ENCODE data around the gene LAPTM4A.
"Not testable (repeated sequence)": the region's sequence is repeated elsewhere in the genome, so short reads cannot be mapped to it uniquely, and the experiment has no call there.

The LAPTM4A gene

DNA sequence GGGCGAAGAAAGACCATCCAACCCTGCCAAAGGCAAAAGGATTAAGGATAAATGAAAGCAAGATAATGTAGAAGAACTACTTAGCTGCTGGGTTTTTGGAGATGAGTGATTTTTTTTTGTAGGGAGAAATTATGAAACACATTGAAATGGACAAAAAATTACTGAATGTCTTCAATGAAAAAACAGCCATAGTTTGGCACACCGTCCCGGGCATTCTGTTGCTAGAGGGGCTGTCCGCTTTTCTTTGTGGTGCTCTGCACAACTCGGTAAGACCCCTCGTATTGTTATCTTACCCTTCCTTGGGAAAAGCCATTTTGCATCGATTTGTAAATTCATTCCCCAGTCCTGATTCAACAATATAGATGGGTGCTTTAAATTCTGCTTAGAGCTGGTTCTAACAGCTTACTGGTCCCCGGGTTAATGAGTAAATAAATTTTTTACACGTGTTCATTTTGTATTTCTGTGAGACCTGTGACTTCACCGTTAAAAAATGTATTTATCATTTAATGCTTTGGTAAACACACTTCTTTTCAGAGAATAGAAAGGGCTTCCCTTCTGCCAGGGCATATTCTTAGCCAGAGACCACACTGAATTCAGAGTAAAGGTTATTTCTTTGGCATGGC lies 912 bp upstream of the LAPTM4A start:
- Mint-ChIP-seq H3K4me3 (no peak overlapping the region), H3K4me1 (ENCODE audit: low read depth) (peaks cover 20% of the 10 kb centered on the region), H3K27ac (no peak overlapping the region), H3K27me3 (ENCODE audit: low read depth) (peaks cover 27% of the 10 kb centered on the region), H3K9me3 (no peaks in the 10 kb centered on the region), H3K36me3 (ENCODE audit: low read depth) (no peaks in the 10 kb centered on the region)
- DNase-seq (ENCODE audit: low spot score) = no peak

DNA sequence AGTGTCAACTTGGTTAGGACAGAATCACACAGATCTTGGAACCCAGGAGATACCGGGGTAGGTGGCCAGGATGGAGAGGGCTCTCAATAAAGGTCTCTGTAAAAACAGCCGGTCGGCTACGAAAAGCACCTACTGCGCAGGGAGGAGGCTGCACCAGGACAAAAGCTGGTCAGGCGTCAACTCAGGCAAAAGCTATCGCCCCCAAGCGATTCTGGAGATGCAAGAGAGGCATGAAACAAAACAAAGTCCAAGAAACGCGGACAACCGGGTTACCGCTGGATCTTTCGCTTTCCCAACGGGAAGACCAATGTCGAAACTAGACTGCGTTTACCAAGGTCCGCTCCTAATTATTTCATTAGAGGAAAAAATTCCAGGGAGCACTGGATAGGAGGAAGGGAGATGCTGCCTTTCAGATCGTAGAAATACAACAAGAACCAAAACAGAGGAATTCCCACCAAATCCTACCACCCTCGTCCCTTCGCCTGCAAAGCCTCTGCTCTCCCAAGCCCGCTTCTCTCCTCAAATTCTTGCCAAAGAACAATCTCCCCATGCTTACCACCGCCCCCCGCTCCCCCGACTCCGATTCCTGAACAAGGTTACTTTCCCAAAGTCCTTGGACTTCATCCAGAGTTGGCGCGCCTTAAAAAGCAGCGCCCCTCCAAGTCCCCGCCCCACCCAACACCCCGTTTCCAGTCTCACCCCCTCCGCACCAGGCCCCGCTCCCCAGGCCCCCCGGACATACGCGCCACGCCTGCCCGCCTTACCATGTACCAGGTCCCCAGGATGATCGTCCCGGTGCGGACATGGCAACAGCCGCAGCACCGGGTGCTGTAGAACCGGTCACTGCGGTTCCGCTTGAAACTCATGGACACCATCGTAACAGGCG lies 539 bp downstream of the LAPTM4A start:
- Mint-ChIP-seq H3K4me1 (ENCODE audit: low read depth) (peaks cover 20% of the 10 kb centered on the region), H3K36me3 (ENCODE audit: low read depth) (no peaks in the 10 kb centered on the region), H3K4me3 (no peak overlapping the region), H3K9me3 (no peaks in the 10 kb centered on the region), H3K27ac (no peak overlapping the region), H3K27me3 (ENCODE audit: low read depth) (peaks cover 13% of the 10 kb centered on the region)
- DNase-seq (ENCODE audit: low spot score) = peak; percentile 32

GRCh38 chr2:20050104-20050645 lies 1.3 kb downstream of the LAPTM4A start:
- no peaks in the 10 kb centered on the region for H3K9me3 Mint-ChIP-seq
- H3K4me3 Mint-ChIP-seq = no peak overlapping the region
- peaks cover 20% of the 10 kb centered on the region for H3K4me1 Mint-ChIP-seq (ENCODE audit: low read depth)
- peak; percentile 57 for DNase-seq (ENCODE audit: low spot score)
- H3K27me3 Mint-ChIP-seq (ENCODE audit: low read depth) = peaks cover 5% of the 10 kb centered on the region
- H3K36me3 Mint-ChIP-seq (ENCODE audit: low read depth) = no peaks in the 10 kb centered on the region
- no peak overlapping the region for H3K27ac Mint-ChIP-seq

- Mint-ChIP-seq H3K4me1 (ENCODE audit: low read depth) (peaks cover 20% of the 10 kb centered on the region), H3K27ac (peak overlapping the region; percentile 41), H3K9me3 (no peaks in the 10 kb centered on the region), H3K36me3 (ENCODE audit: low read depth) (no peaks in the 10 kb centered on the region), H3K4me3 (no peak overlapping the region), H3K27me3 (ENCODE audit: low read depth) (peaks cover under 1% of the 10 kb centered on the region)
- no peak for DNase-seq (ENCODE audit: low spot score)
Measured at GRCh38 chr2:20049637-20050036, 1.8 kb downstream of the LAPTM4A start.

- H3K27ac Mint-ChIP-seq = no peak overlapping the region
- H3K27me3 Mint-ChIP-seq (ENCODE audit: low read depth) = no peaks in the 10 kb centered on the region
- no peak overlapping the region for H3K4me3 Mint-ChIP-seq
- no peak for DNase-seq (ENCODE audit: low spot score)
- no peaks in the 10 kb centered on the region for H3K9me3 Mint-ChIP-seq
- H3K36me3 Mint-ChIP-seq (ENCODE audit: low read depth) = no peaks in the 10 kb centered on the region
- peaks cover 20% of the 10 kb centered on the region for H3K4me1 Mint-ChIP-seq (ENCODE audit: low read depth)
Measured at GRCh38 chr2:20048488-20049448, 2.7 kb downstream of the LAPTM4A start.

DNA sequence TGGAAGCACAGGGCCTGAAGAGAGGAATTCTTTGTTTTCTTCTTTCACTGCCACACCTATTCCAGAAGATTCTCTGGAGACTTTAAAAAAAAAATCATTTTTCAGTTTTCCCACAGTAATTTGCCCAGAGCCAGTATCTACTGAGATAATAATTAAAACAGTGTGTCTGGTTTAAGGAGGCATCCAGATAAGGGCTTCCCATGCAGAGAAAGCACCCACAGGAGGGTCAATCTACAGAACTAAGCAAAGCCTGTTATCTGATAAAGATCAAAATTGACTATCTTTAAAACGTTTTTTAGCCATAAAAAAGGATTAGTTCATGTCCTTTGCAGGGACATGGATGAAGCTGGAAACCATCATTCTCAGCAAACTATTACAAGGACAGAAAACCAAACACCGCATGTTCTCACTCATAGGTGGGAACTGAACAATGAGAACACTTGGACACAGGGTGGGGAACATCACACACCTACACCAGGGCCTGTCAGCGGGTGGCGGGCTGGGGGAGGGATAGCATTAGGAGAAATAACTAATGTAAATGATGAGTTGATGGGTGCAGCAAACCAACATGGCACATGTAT lies 5.6 kb downstream of the LAPTM4A start:
- not testable (repeated sequence) for H3K27me3 Mint-ChIP-seq (ENCODE audit: low read depth); H3K9me3 Mint-ChIP-seq; H3K36me3 Mint-ChIP-seq (ENCODE audit: low read depth); DNase-seq (ENCODE audit: low spot score); H3K27ac Mint-ChIP-seq; H3K4me3 Mint-ChIP-seq
- H3K4me1 Mint-ChIP-seq (ENCODE audit: low read depth) = peaks cover 20% of the 10 kb centered on the region

GRCh38 chr2:20044778-20045177 lies 6.7 kb downstream of the LAPTM4A start:
- H3K4me1 Mint-ChIP-seq (ENCODE audit: low read depth) = peaks cover 14% of the 10 kb centered on the region
- H3K27ac Mint-ChIP-seq = no peak overlapping the region
- H3K9me3 Mint-ChIP-seq = no peaks in the 10 kb centered on the region
- DNase-seq (ENCODE audit: low spot score) = no peak
- H3K4me3 Mint-ChIP-seq = no peak overlapping the region
- H3K27me3 Mint-ChIP-seq (ENCODE audit: low read depth) = no peaks in the 10 kb centered on the region
- H3K36me3 Mint-ChIP-seq (ENCODE audit: low read depth) = peaks cover 8% of the 10 kb centered on the region

GRCh38 chr2:20042531-20042930 lies 8.9 kb downstream of the LAPTM4A start:
- H3K4me1 Mint-ChIP-seq (ENCODE audit: low read depth) = no peaks in the 10 kb centered on the region
- H3K27ac Mint-ChIP-seq = no peak overlapping the region

DNA sequence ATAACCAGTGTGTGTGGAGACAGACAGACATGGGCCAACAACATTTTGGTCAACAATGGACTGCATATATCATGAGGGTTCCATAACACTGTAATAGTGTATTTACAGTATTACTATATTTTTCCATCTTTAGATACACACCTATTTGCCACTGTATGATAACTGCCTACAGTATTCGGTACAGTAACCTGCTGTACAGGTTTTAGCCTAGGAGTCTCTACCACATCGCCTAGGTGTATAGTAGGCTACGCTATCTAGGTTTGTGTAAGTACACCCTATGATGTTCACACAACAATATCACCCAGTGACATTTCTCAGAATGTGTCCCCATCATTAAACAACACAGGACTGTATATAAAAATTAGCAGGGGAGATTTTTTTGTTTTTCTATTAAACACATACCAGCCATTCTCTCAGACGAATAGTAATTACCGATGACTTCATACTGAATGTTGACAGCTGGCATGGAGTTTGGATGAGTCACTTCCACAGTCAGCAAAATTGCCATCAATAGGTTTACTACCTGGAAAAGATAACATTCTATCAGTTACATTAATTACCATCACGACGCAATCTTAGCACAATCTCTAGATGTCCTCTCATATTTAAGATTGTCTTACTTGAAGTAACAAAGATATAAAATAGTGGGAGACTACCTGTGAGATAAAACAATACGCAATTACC lies 10.8 kb downstream of the LAPTM4A start:
- Mint-ChIP-seq H3K27me3 (ENCODE audit: low read depth) (no peaks in the 10 kb centered on the region), H3K36me3 (ENCODE audit: low read depth) (peaks cover 34% of the 10 kb centered on the region), H3K9me3 (no peaks in the 10 kb centered on the region), H3K4me1 (ENCODE audit: low read depth) (peaks cover 7% of the 10 kb centered on the region), H3K4me3 (no peak overlapping the region), H3K27ac (no peak overlapping the region)
- no peak for DNase-seq (ENCODE audit: low spot score)

More at GRCh38 chr2:20042531-20042930, 8.9 kb downstream of the LAPTM4A start:
- Mint-ChIP-seq H3K27me3 (ENCODE audit: low read depth) (no peaks in the 10 kb centered on the region), H3K9me3 (no peaks in the 10 kb centered on the region), H3K4me3 (no peak overlapping the region), H3K36me3 (ENCODE audit: low read depth) (peaks cover 17% of the 10 kb centered on the region)
- DNase-seq (ENCODE audit: low spot score) = no peak

DNA sequence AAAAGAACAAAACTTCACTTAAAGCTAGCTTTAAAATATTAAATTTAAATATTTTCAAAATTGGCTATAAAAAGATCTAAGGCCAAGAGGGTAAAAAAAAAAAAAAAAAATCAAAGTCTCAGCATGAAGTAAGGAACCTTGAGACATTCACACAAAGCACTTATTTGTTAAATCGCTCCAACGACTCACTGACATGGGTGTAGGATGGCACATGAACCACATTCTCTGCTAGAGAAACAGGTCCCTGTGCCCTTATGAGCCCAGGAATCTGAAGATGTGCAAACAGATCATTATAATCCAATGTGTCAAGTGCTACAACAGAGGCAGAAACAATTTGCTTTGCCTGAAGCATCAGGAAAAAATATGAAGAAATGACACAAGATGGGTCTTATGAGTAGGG lies 13.8 kb downstream of the LAPTM4A start:
- Mint-ChIP-seq H3K9me3 (no peaks in the 10 kb centered on the region), H3K4me1 (ENCODE audit: low read depth) (peaks cover 7% of the 10 kb centered on the region), H3K27ac (no peak overlapping the region), H3K27me3 (ENCODE audit: low read depth) (no peaks in the 10 kb centered on the region), H3K36me3 (ENCODE audit: low read depth) (peaks cover 54% of the 10 kb centered on the region), H3K4me3 (no peak overlapping the region)
- no peak for DNase-seq (ENCODE audit: low spot score)

GRCh38 chr2:20035955-20036666 lies 15.3 kb downstream of the LAPTM4A start:
- Mint-ChIP-seq H3K27ac (peak overlapping the region; percentile 76), H3K4me1 (ENCODE audit: low read depth) (peaks cover 7% of the 10 kb centered on the region), H3K9me3 (no peaks in the 10 kb centered on the region), H3K27me3 (ENCODE audit: low read depth) (no peaks in the 10 kb centered on the region), H3K4me3 (no peak overlapping the region), H3K36me3 (ENCODE audit: low read depth) (peaks cover 64% of the 10 kb centered on the region)
- no peak for DNase-seq (ENCODE audit: low spot score)

GRCh38 chr2:20034821-20035220 lies 16.6 kb downstream of the LAPTM4A start:
- peaks cover 7% of the 10 kb centered on the region for H3K4me1 Mint-ChIP-seq (ENCODE audit: low read depth)
- no peak overlapping the region for H3K27ac Mint-ChIP-seq
- H3K4me3 Mint-ChIP-seq = no peak overlapping the region
- no peaks in the 10 kb centered on the region for H3K9me3 Mint-ChIP-seq
- no peaks in the 10 kb centered on the region for H3K27me3 Mint-ChIP-seq (ENCODE audit: low read depth)
- DNase-seq (ENCODE audit: low spot score) = no peak
- H3K36me3 Mint-ChIP-seq (ENCODE audit: low read depth) = peaks cover 68% of the 10 kb centered on the region

All from T-helper 2 cell treated with Interferon-gamma antibody and Interleukin-4, amounts not matched to agents 5 μg/mL and 100 μg/mL, for 36 hours (primary cell).